Activated naive CD8-positive, alpha-beta T cell treated with anti-CD3 and anti-CD28 coated beads for 36 hours (primary cell): ENCODE results near the gene GSDMA. TPM values are rescaled to one million over a fixed set of nuclear protein-coding genes. Genes with fewer than 3 reads are reported as not detected.
"Not testable (repeated sequence)": the region's sequence is repeated elsewhere in the genome, so short reads cannot be mapped to it uniquely, and the experiment has no call there.

Experiments
- DNase-seq: peaks from one replicate; pipeline ENCODE4 v3.0.0; 2021
- H3K27ac Mint-ChIP-seq: one replicate; pipeline ENCODE4 v1.8.0; 2022; ENCODE audit warnings: mild to moderate bottlenecking, moderate library complexity, mixed read lengths
- H3K27me3 Mint-ChIP-seq: one replicate; pipeline ENCODE4 v1.8.0; 2022; ENCODE audit warnings: mild to moderate bottlenecking, mixed read lengths
- H3K36me3 Mint-ChIP-seq: one replicate; pipeline ENCODE4 v1.8.0; 2021; ENCODE audit warnings: mild to moderate bottlenecking, mixed read lengths
- H3K4me1 Mint-ChIP-seq: one replicate; pipeline ENCODE4 v1.8.0; 2021; ENCODE audit warnings: mixed read lengths
- H3K4me3 Mint-ChIP-seq: one replicate; pipeline ENCODE4 v1.8.0; 2022; ENCODE audit warnings: mild to moderate bottlenecking, moderate library complexity, mixed read lengths
- H3K9me3 Mint-ChIP-seq: one replicate; pipeline ENCODE4 v1.8.0; 2022; ENCODE audit warnings: mixed read lengths
- total RNA-seq, 2 experiments: library from RNA; stranded (reverse); gene quantifications; one replicate each; pipeline ENCODE4 v1.2.3, GENCODE V29; 2021

GSDMA gene
- total RNA-seq, 2 experiments from 2014 or later: 0.14 to 0.16 TPM

- H3K4me1 Mint-ChIP-seq: no peaks in the 10 kb centered on the region
- no peak for DNase-seq
- no peak overlapping the region for H3K27ac Mint-ChIP-seq
- no peaks in the 10 kb centered on the region for H3K9me3 Mint-ChIP-seq
- H3K36me3 Mint-ChIP-seq: peaks cover 28% of the 10 kb centered on the region
- no peaks in the 10 kb centered on the region for H3K27me3 Mint-ChIP-seq
- no peak overlapping the region for H3K4me3 Mint-ChIP-seq
These were observed 25.5 kb downstream of the GSDMA start for GRCh38 chr17:39988206-39988810.

GRCh38 chr17:39994448-39994847 lies 31.6 kb downstream of the GSDMA start:
- DNase-seq: no peak
- H3K27me3 Mint-ChIP-seq: no peaks in the 10 kb centered on the region
- H3K9me3 Mint-ChIP-seq: no peaks in the 10 kb centered on the region
- H3K27ac Mint-ChIP-seq: no peak overlapping the region
- no peak overlapping the region for H3K4me3 Mint-ChIP-seq
- H3K36me3 Mint-ChIP-seq: peaks cover 20% of the 10 kb centered on the region
- peaks cover 5% of the 10 kb centered on the region for H3K4me1 Mint-ChIP-seq

GRCh38 chr17:39995438-39995837 lies 32.6 kb downstream of the GSDMA start:
- H3K4me1 Mint-ChIP-seq: peaks cover 6% of the 10 kb centered on the region
- H3K36me3 Mint-ChIP-seq: peaks cover 20% of the 10 kb centered on the region
- DNase-seq: no peak
- H3K9me3 Mint-ChIP-seq: no peaks in the 10 kb centered on the region
- H3K27me3 Mint-ChIP-seq: no peaks in the 10 kb centered on the region
- no peak overlapping the region for H3K27ac Mint-ChIP-seq
- H3K4me3 Mint-ChIP-seq: no peak overlapping the region

GRCh38 chr17:39996162-39996561 lies 33.4 kb downstream of the GSDMA start:
- Mint-ChIP-seq H3K27me3 (no peaks in the 10 kb centered on the region), H3K36me3 (peaks cover 17% of the 10 kb centered on the region), H3K4me3 (no peak overlapping the region), H3K9me3 (no peaks in the 10 kb centered on the region), H3K27ac (no peak overlapping the region), H3K4me1 (peaks cover 6% of the 10 kb centered on the region)
- DNase-seq: no peak

GRCh38 chr17:39996800-39997199 lies 34.0 kb downstream of the GSDMA start:
- Mint-ChIP-seq H3K27ac (no peak overlapping the region), H3K36me3 (peaks cover 17% of the 10 kb centered on the region), H3K27me3 (no peaks in the 10 kb centered on the region), H3K9me3 (no peaks in the 10 kb centered on the region), H3K4me1 (peaks cover 6% of the 10 kb centered on the region), H3K4me3 (no peak overlapping the region)
- no peak for DNase-seq

- Mint-ChIP-seq H3K36me3 (peaks cover 16% of the 10 kb centered on the region), H3K9me3 (no peaks in the 10 kb centered on the region), H3K4me1 (peaks cover 6% of the 10 kb centered on the region)
These were observed 34.7 kb downstream of the GSDMA start for GRCh38 chr17:39997543-39997942.

GRCh38 chr17:39999067-39999466 lies 36.3 kb downstream of the GSDMA start:
- peaks cover 6% of the 10 kb centered on the region for H3K4me1 Mint-ChIP-seq
- no peaks in the 10 kb centered on the region for H3K9me3 Mint-ChIP-seq
- no peak overlapping the region for H3K27ac Mint-ChIP-seq

More at GRCh38 chr17:39997543-39997942, 34.7 kb downstream of the GSDMA start:
- H3K27me3 Mint-ChIP-seq: no peaks in the 10 kb centered on the region
- no peak overlapping the region for H3K27ac Mint-ChIP-seq
- no peak for DNase-seq
- H3K4me3 Mint-ChIP-seq: no peak overlapping the region

GRCh38 chr17:40000161-40000560 lies 37.4 kb downstream of the GSDMA start:
- no peak overlapping the region for H3K27ac Mint-ChIP-seq
- peaks cover 10% of the 10 kb centered on the region for H3K36me3 Mint-ChIP-seq
- H3K4me1 Mint-ChIP-seq: peaks cover 6% of the 10 kb centered on the region
- H3K27me3 Mint-ChIP-seq: no peaks in the 10 kb centered on the region
- no peaks in the 10 kb centered on the region for H3K9me3 Mint-ChIP-seq
- H3K4me3 Mint-ChIP-seq: no peak overlapping the region
- no peak for DNase-seq

More at GRCh38 chr17:39999067-39999466, 36.3 kb downstream of the GSDMA start:
- no peak overlapping the region for H3K4me3 Mint-ChIP-seq
- peaks cover 13% of the 10 kb centered on the region for H3K36me3 Mint-ChIP-seq
- H3K27me3 Mint-ChIP-seq: no peaks in the 10 kb centered on the region
- DNase-seq: no peak

GRCh38 chr17:40001335-40001734 lies 38.5 kb downstream of the GSDMA start:
- DNase-seq, H3K36me3 Mint-ChIP-seq, H3K4me3 Mint-ChIP-seq, H3K9me3 Mint-ChIP-seq, H3K27me3 Mint-ChIP-seq, H3K27ac Mint-ChIP-seq, H3K4me1 Mint-ChIP-seq: not testable (repeated sequence)

- Mint-ChIP-seq H3K36me3 (no peaks in the 10 kb centered on the region), H3K27me3 (no peaks in the 10 kb centered on the region), H3K4me1 (peaks cover 4% of the 10 kb centered on the region), H3K9me3 (no peaks in the 10 kb centered on the region), H3K4me3 (no peak overlapping the region), H3K27ac (no peak overlapping the region)
- DNase-seq: no peak
These were observed 41.3 kb downstream of the GSDMA start for GRCh38 chr17:40004072-40004471.

- H3K9me3 Mint-ChIP-seq: no peaks in the 10 kb centered on the region
- H3K4me1 Mint-ChIP-seq: no peaks in the 10 kb centered on the region
- H3K27ac Mint-ChIP-seq: no peak overlapping the region
- H3K4me3 Mint-ChIP-seq: no peak overlapping the region
- DNase-seq: no peak
- no peaks in the 10 kb centered on the region for H3K36me3 Mint-ChIP-seq
- no peaks in the 10 kb centered on the region for H3K27me3 Mint-ChIP-seq
These were observed 41.9 kb downstream of the GSDMA start for GRCh38 chr17:40004712-40005111.

- no peak overlapping the region for H3K4me3 Mint-ChIP-seq
- no peaks in the 10 kb centered on the region for H3K36me3 Mint-ChIP-seq
- H3K4me1 Mint-ChIP-seq: peaks cover 5% of the 10 kb centered on the region
- H3K27me3 Mint-ChIP-seq: no peaks in the 10 kb centered on the region
- no peak for DNase-seq
- H3K9me3 Mint-ChIP-seq: no peaks in the 10 kb centered on the region
- H3K27ac Mint-ChIP-seq: no peak overlapping the region
These were observed 42.7 kb downstream of the GSDMA start for GRCh38 chr17:40005520-40005919.

- not testable (repeated sequence) for DNase-seq, H3K36me3 Mint-ChIP-seq, H3K27ac Mint-ChIP-seq, H3K9me3 Mint-ChIP-seq, H3K4me3 Mint-ChIP-seq, H3K27me3 Mint-ChIP-seq
- peaks cover 12% of the 10 kb centered on the region for H3K4me1 Mint-ChIP-seq
These were observed 48.2 kb downstream of the GSDMA start for GRCh38 chr17:40010946-40011500.

- not testable (repeated sequence) for H3K9me3 Mint-ChIP-seq, H3K4me3 Mint-ChIP-seq, H3K27me3 Mint-ChIP-seq, DNase-seq, H3K27ac Mint-ChIP-seq, H3K36me3 Mint-ChIP-seq
- peaks cover 12% of the 10 kb centered on the region for H3K4me1 Mint-ChIP-seq
These were observed 49.3 kb downstream of the GSDMA start for GRCh38 chr17:40012017-40012647.

- DNase-seq: no peak
- Mint-ChIP-seq H3K36me3 (no peaks in the 10 kb centered on the region), H3K9me3 (no peaks in the 10 kb centered on the region), H3K27me3 (peaks cover 6% of the 10 kb centered on the region), H3K4me3 (no peak overlapping the region), H3K27ac (no peak overlapping the region), H3K4me1 (peaks cover 12% of the 10 kb centered on the region)
These were observed 51.7 kb downstream of the GSDMA start for GRCh38 chr17:40014375-40014980.
